Stimulated activated CD4-positive, alpha-beta T cell treated with anti-CD3 and anti-CD28 coated beads, TNF-alpha, amount 100 ng/mL, for 4 hours (primary cell): ENCODE measurements around the gene CHPF.

Experiments
- DNase-seq, 3 experiments: peaks; one replicate each; pipeline ENCODE4 v3.0.0-alpha.2; 2020; ENCODE audit warnings: low read depth in 3 of 3

Gene CHPF

GRCh38 chr2:219531639-219532377 lies 11.8 kb downstream of the CHPF start:
- DNase-seq, result no peak

- DNase-seq, result peak; percentile 68 to 80 (median 76)
These were observed 13.3 kb downstream of the CHPF start for GRCh38 chr2:219530048-219530963.

GRCh38 chr2:219527472-219527871 lies 16.1 kb downstream of the CHPF start:
- DNase-seq, result no peak

GRCh38 chr2:219527076-219527394 lies 16.6 kb downstream of the CHPF start:
- no peak for DNase-seq

GRCh38 chr2:219526320-219527075 lies 17.1 kb downstream of the CHPF start:
- no peak for DNase-seq

- DNase-seq, result no peak
These were observed 17.9 kb downstream of the CHPF start for GRCh38 chr2:219525533-219526232.

- DNase-seq, result no peak
These were observed 18.8 kb downstream of the CHPF start for GRCh38 chr2:219524817-219525216.

GRCh38 chr2:219523031-219523671 lies 20.5 kb downstream of the CHPF start:
- DNase-seq, result no peak

- no peak for DNase-seq
These were observed 21.2 kb downstream of the CHPF start for GRCh38 chr2:219522111-219523030.

- DNase-seq, result no peak
These were observed 22.3 kb downstream of the CHPF start for GRCh38 chr2:219521066-219521880.

- no peak for DNase-seq
These were observed 23.5 kb downstream of the CHPF start for GRCh38 chr2:219520079-219520478.

- no peak for DNase-seq
These were observed 24.1 kb downstream of the CHPF start for GRCh38 chr2:219519526-219519916.

GRCh38 chr2:219517954-219518778 lies 25.4 kb downstream of the CHPF start:
- no peak for DNase-seq

- no peak for DNase-seq
These were observed 26.7 kb downstream of the CHPF start for GRCh38 chr2:219516888-219517287.

GRCh38 chr2:219515874-219516629 lies 27.6 kb downstream of the CHPF start:
- DNase-seq, result no peak

- DNase-seq, result no peak
These were observed 28.8 kb downstream of the CHPF start for GRCh38 chr2:219514836-219515235.

GRCh38 chr2:219514196-219514761 lies 29.3 kb downstream of the CHPF start, which contains the start of gene ASIC4:
Gene ASIC4, plus strand, starts transcription at chr2:219514482. Its CDS starts 243 bp downstream, at chr2:219514725.
- DNase-seq, result no peak
